Measurements from ENCODE around the gene PHPT1. TPM values are rescaled to one million over a fixed set of nuclear protein-coding genes. Genes with fewer than 3 reads are reported as not detected.
"Not testable (repeated sequence)": the region's sequence is repeated elsewhere in the genome, so short reads cannot be mapped to it uniquely, and the experiment has no call there.

The PHPT1 gene
- total RNA-seq, 1 donor from 2014 or later: 93.6 TPM

DNA sequence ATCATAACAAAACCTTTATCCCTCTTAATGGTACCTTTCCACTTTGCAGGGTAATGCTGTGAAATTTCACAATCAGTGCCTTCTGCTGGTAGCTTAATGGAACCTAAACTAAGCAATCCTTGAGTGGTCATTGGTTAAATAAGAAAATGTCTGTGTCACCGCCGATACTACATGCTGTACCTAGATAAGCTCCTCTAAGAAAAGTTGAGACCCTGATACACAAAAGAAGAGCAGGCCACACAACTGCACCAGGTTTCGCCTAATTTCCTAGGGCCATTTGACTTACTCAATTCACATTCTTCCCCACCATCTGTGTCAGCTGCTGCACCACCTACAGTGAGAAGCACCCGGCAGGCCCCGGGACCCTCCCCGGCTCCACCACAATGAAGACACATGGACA is 25.9 kb downstream of the PHPT1 start:
- TF ChIP-seq, protein P1, sequence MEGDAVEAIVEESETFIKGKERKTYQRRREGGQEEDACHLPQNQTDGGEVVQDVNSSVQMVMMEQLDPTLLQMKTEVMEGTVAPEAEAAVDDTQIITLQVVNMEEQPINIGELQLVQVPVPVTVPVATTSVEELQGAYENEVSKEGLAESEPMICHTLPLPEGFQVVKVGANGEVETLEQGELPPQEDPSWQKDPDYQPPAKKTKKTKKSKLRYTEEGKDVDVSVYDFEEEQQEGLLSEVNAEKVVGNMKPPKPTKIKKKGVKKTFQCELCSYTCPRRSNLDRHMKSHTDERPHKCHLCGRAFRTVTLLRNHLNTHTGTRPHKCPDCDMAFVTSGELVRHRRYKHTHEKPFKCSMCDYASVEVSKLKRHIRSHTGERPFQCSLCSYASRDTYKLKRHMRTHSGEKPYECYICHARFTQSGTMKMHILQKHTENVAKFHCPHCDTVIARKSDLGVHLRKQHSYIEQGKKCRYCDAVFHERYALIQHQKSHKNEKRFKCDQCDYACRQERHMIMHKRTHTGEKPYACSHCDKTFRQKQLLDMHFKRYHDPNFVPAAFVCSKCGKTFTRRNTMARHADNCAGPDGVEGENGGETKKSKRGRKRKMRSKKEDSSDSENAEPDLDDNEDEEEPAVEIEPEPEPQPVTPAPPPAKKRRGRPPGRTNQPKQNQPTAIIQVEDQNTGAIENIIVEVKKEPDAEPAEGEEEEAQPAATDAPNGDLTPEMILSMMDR (IDR thresholded peaks at IDR 0.05): no peak
- DNase-seq (no peak), ATAC-seq (no peak)
- H3K4me3 ChIP-seq: no peak overlapping the region
- H3K27ac ChIP-seq: no peak overlapping the region
- no peaks in the 10 kb centered on the region for H3K9me3 ChIP-seq
- no peaks in the 10 kb centered on the region for H3K4me1 ChIP-seq
- no peaks in the 10 kb centered on the region for H3K36me3 ChIP-seq
- intact Hi-C loops (cut with DNase I): no loop called here
- H3K27me3 ChIP-seq (ENCODE audit: low read depth): no peaks in the 10 kb centered on the region

DNA sequence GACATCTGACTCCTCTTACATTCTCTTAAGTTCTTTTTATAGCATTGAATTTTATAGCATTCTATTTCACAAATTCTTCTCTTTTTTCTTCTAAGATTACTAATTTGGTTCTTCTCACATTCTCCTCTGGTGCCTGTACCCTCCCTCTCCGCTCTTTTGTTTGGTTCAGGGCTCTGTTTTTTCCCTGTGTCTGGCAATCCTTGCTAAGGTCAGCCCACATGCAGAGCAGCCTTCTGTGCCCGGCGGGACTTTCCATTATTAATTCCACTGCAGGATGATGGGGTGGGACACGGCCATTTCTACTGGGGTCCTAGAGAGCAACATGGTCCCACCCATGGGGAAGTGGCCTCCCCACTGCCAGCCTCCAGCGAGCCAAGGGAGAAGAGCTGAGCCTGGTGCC is 27.3 kb downstream of the PHPT1 start:
- Histone ChIP-seq H3K4me3 (no peak overlapping the region), H3K27ac (no peak overlapping the region), H3K27me3 (ENCODE audit: low read depth) (no peaks in the 10 kb centered on the region), H3K4me1 (no peaks in the 10 kb centered on the region), H3K9me3 (no peaks in the 10 kb centered on the region), H3K36me3 (no peaks in the 10 kb centered on the region)
- TF ChIP-seq, protein P1 (IDR thresholded peaks at IDR 0.05): no peak
- ATAC-seq: no peak
- intact Hi-C loops (cut with DNase I): no loop called here
- DNase-seq: no peak

DNA sequence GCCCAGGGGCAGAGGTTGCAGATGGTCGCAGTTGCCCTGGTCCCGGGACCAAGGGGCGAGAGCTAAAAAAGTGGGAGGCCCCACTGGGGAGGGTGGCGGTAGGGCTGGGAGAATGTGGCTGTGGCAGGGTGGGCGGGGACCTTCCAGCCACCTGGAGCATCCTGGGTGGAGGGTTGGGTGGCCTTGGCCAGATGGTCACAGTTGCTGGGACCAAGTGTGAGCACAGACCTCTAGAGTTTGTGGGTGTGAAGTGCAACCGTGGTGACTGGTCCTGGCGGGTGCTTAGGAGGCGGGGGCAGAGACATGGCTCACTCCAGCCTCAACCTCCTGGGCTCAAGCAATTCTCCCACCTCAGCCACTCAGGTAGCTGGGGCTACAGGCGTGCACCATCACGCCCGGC is 31.4 kb downstream of the PHPT1 start:
- no peaks in the 10 kb centered on the region for H3K36me3 ChIP-seq
- peaks cover 21% of the 10 kb centered on the region for H3K4me1 ChIP-seq
- no peaks in the 10 kb centered on the region for H3K9me3 ChIP-seq
- no peak overlapping the region for H3K4me3 ChIP-seq
- DNase-seq (no peak), ATAC-seq (no peak)
- TF ChIP-seq, protein P1 (IDR thresholded peaks at IDR 0.05): no peak
- no peak overlapping the region for H3K27ac ChIP-seq
- no peaks in the 10 kb centered on the region for H3K27me3 ChIP-seq (ENCODE audit: low read depth)
- intact Hi-C loops (cut with DNase I): no loop called here

DNA sequence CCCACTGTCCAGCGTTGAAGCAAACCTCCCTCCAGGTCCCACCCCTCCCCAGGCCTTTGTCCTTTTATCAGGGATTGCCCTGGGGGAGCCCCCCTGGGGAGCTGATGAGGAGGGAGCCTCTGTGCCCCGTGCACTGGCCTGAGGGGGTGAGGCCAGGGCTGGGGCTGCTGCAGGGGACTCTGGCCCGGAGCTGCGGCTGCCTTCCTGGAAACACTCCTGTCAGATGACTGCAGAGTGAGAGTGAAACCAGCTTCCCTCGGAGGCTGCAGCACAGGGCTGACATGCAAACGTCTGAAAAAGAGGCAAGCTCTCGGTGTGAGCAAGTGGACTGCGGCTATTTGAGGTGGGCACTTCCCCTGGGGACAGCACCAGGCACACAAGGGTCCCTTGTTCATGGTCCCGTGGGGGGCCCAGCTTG is 32.5 kb downstream of the PHPT1 start:
- intact Hi-C loops (cut with DNase I): no loop called here
- no peaks in the 10 kb centered on the region for H3K9me3 ChIP-seq
- peaks cover 23% of the 10 kb centered on the region for H3K4me1 ChIP-seq
- ATAC-seq (no peak), DNase-seq (no peak)
- no peaks in the 10 kb centered on the region for H3K36me3 ChIP-seq
- TF ChIP-seq, protein P1 (IDR thresholded peaks at IDR 0.05): no peak
- peak overlapping the region; percentile 36 for H3K4me3 ChIP-seq
- peak overlapping the region; percentile 65 for H3K27ac ChIP-seq
- no peaks in the 10 kb centered on the region for H3K27me3 ChIP-seq (ENCODE audit: low read depth)

DNA sequence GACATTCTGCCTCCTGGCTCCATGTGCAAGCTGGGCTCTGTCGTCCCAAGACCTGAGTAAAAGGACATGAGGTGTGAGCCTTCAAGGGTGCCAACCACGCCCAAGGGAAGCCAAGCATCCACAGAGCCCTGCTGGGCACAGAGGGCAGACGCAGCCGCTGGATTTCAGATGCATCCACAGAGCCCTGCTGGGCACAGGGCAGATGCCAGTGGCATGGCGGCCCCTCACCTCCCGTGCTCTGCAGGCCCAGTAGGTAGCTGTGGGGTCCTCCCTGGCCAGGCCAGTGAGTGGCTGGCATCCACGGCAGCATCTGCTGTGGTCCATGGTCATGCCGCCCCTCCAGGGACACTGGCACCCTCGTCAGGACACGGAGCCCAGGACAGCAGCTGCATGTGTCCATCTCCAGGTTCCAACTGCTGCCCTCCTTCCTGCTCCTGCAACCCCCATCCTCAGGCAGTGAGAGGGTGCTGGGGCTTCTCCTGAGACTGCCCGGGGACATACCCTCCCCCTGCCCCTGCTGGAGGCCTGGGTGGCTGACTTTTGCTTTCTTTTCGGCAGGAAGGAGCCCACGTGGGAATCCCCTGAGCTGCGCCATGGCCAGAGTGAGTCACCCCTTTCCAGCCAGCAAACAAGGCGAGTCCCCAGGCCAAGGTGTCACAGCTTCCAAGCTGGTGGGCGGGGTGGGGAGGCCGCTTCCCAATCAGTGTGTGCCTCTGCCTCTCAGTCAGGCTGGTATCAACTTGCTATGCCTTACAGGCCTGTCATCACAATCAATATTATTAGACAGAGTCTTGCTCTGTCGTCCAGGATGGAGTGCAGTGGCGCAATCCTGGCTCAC is 33.1 kb downstream of the PHPT1 start:
- H3K27me3 ChIP-seq (ENCODE audit: low read depth): no peaks in the 10 kb centered on the region
- intact Hi-C loops (cut with DNase I): no loop called here
- TF ChIP-seq, protein P1 (IDR thresholded peaks at IDR 0.05): no peak
- H3K9me3 ChIP-seq: no peaks in the 10 kb centered on the region
- ATAC-seq (peak; percentile 27 to 43), DNase-seq (no peak)
- H3K4me1 ChIP-seq: peaks cover 27% of the 10 kb centered on the region
- H3K27ac ChIP-seq: peak overlapping the region; percentile 65
- peak overlapping the region; percentile 36 for H3K4me3 ChIP-seq
- no peaks in the 10 kb centered on the region for H3K36me3 ChIP-seq

DNA sequence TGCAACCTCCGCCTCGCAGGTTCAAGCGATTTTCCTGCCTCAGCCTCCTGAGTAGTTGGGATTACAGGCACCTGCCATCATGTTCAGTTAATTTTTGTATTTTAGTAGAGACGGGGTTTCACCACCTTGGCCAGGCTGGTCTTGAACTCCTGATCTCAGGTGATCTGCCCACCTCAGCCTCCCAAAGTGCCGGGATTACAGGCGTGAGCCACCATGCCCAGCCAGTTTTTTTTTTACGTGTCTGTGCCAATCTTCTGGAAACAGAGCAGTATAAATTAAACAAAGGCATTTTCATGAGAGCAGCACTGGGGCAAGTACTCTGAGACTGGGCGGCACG is 33.7 kb downstream of the PHPT1 start:
- H3K36me3 ChIP-seq; DNase-seq; ATAC-seq; H3K27me3 ChIP-seq (ENCODE audit: low read depth); H3K4me3 ChIP-seq; H3K9me3 ChIP-seq; intact Hi-C loops (cut with DNase I): not testable (repeated sequence)
- peak overlapping the region; percentile 65 for H3K27ac ChIP-seq
- H3K4me1 ChIP-seq: peaks cover 33% of the 10 kb centered on the region

DNA sequence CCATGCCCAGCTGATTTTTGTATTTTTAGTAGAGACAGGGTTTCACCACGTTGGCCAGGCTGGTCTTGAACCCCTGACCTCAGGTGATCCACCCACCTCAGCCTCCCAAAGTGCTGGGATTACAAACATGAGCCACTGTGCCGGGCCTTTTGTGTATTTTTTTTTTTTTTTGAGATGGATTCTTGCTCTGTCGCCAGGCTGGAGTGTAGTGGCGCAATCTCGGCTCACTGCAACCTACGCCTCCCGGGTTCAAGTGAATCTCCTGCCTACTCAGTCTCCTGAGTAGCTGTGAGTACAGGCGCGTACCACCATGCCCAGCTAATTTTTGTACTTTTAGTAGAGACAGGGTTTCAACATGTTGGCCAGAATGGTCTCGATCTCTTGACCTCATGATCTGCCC is 34.5 kb downstream of the PHPT1 start:
- H3K27me3 ChIP-seq (ENCODE audit: low read depth); ATAC-seq; H3K4me3 ChIP-seq; intact Hi-C loops (cut with DNase I); DNase-seq; H3K36me3 ChIP-seq; H3K27ac ChIP-seq; H3K9me3 ChIP-seq: not testable (repeated sequence)
- H3K4me1 ChIP-seq: peaks cover 36% of the 10 kb centered on the region
